IPS-18c (cell line): Measurements from ENCODE around the gene SPACA7.
"Not testable (repeated sequence)": the region's sequence is repeated elsewhere in the genome, so short reads cannot be mapped to it uniquely, and the experiment has no call there.

Source experiments
- H3K4me3 ChIP-seq: 2 replicates; pipeline ENCODE4 v1.7.0; 2013; ENCODE audit warnings: low read depth, mild to moderate bottlenecking, low read length, moderate library complexity; ENCODE audit not compliant: insufficient read depth
- H3K9me3 ChIP-seq: one replicate; pipeline ENCODE4 v1.6.1; 2013; ENCODE audit warnings: mild to moderate bottlenecking, low read length, moderate library complexity; ENCODE audit not compliant: control insufficient read depth, insufficient read depth

SPACA7 gene

GRCh38 chr13:112391746-112392145, 15.6 kb downstream of the SPACA7 start:
- Histone ChIP-seq H3K4me3 (no peak overlapping the region), H3K9me3 (peaks cover 3% of the 10 kb centered on the region)

- Histone ChIP-seq H3K9me3 (peaks cover 3% of the 10 kb centered on the region), H3K4me3 (no peak overlapping the region; the same call in 1 of the 2 replicates)
These were observed 16.6 kb downstream of the SPACA7 start for GRCh38 chr13:112392719-112393118.

- H3K9me3 ChIP-seq, H3K4me3 ChIP-seq: not testable (repeated sequence)
These were observed 18.9 kb downstream of the SPACA7 start for GRCh38 chr13:112395022-112395421.

GRCh38 chr13:112395941-112396340, 19.8 kb downstream of the SPACA7 start:
- not testable (repeated sequence) for H3K9me3 ChIP-seq, H3K4me3 ChIP-seq

- H3K4me3 ChIP-seq, result no peak overlapping the region
- no peaks in the 10 kb centered on the region for H3K9me3 ChIP-seq
These were observed 21.0 kb downstream of the SPACA7 start for GRCh38 chr13:112397108-112397507.

- H3K4me3 ChIP-seq, H3K9me3 ChIP-seq: not testable (repeated sequence)
These were observed 22.2 kb downstream of the SPACA7 start for GRCh38 chr13:112398347-112398746.

- not testable (repeated sequence) for H3K4me3 ChIP-seq, H3K9me3 ChIP-seq
These were observed 33.7 kb downstream of the SPACA7 start for GRCh38 chr13:112409828-112410227.

- H3K4me3 ChIP-seq, result no peak overlapping the region
- H3K9me3 ChIP-seq, result peaks cover 2% of the 10 kb centered on the region
These were observed 40.5 kb downstream of the SPACA7 start for GRCh38 chr13:112416647-112417046.

GRCh38 chr13:112417079-112417478, 40.9 kb downstream of the SPACA7 start:
- Histone ChIP-seq H3K9me3 (peaks cover 2% of the 10 kb centered on the region), H3K4me3 (no peak overlapping the region)

GRCh38 chr13:112424098-112424497, 47.9 kb downstream of the SPACA7 start:
- peaks cover 2% of the 10 kb centered on the region for H3K9me3 ChIP-seq
- H3K4me3 ChIP-seq, result no peak overlapping the region

- Histone ChIP-seq H3K9me3 (peaks cover 5% of the 10 kb centered on the region), H3K4me3 (no peak overlapping the region)
These were observed 52.5 kb downstream of the SPACA7 start for GRCh38 chr13:112428704-112429103.

GRCh38 chr13:112431734-112432133, 55.6 kb downstream of the SPACA7 start:
- H3K9me3 ChIP-seq, result peaks cover 3% of the 10 kb centered on the region
- no peak overlapping the region; the same call in 1 of the 2 replicates for H3K4me3 ChIP-seq

GRCh38 chr13:112432734-112433133, 56.6 kb downstream of the SPACA7 start:
- H3K4me3 ChIP-seq, H3K9me3 ChIP-seq: not testable (repeated sequence)

GRCh38 chr13:112433517-112433916, 57.4 kb downstream of the SPACA7 start:
- not testable (repeated sequence) for H3K9me3 ChIP-seq, H3K4me3 ChIP-seq

GRCh38 chr13:112434032-112434431, 57.9 kb downstream of the SPACA7 start:
- no peak overlapping the region for H3K4me3 ChIP-seq
- peaks cover 3% of the 10 kb centered on the region for H3K9me3 ChIP-seq

- H3K9me3 ChIP-seq, result peaks cover 6% of the 10 kb centered on the region
- H3K4me3 ChIP-seq, result no peak overlapping the region
These were observed 58.9 kb downstream of the SPACA7 start for GRCh38 chr13:112434937-112435523.

GRCh38 chr13:112435973-112436372, 59.8 kb downstream of the SPACA7 start:
- Histone ChIP-seq H3K4me3 (no peak overlapping the region), H3K9me3 (peaks cover 3% of the 10 kb centered on the region)

GRCh38 chr13:112438094-112438493, 61.9 kb downstream of the SPACA7 start:
- H3K4me3 ChIP-seq, result no peak overlapping the region

GRCh38 chr13:112438515-112438914, 62.4 kb downstream of the SPACA7 start:
- H3K4me3 ChIP-seq, result no peak overlapping the region
- peaks cover 3% of the 10 kb centered on the region for H3K9me3 ChIP-seq

More at GRCh38 chr13:112438094-112438493, 61.9 kb downstream of the SPACA7 start:
- H3K9me3 ChIP-seq, result peaks cover 3% of the 10 kb centered on the region
